Gastrocnemius medialis (tissue), 4 donors: ENCODE measurements around the gene ATE1. TPM values are rescaled to one million over a fixed set of nuclear protein-coding genes. Genes with fewer than 3 reads are reported as not detected.

Experiments used
- ATAC-seq, 2 donors: fragments of 150-250 bp; one replicate each; pipeline ENCODE4 v1.9.1; 2016
- DNase-seq, 2 donors: peaks; one replicate each; pipeline ENCODE4 v3.0.0-alpha.2; 2019
- H3K27ac ChIP-seq, 4 donors: fragments of 200-600 bp; sonication (generic); 1 replicate in 1 of 4; 2 replicates in 3 of 4; pipeline ENCODE4 v1.5.1; 2016 to 2018; ENCODE audit warnings: mild to moderate bottlenecking in 2 of 4, moderate library complexity in 1 of 4
- H3K27me3 ChIP-seq, 3 donors: fragments of 200-600 bp; sonication (generic) in 2 of 3; 1 replicate in 1 of 3; 2 replicates in 2 of 3; pipeline versions ENCODE4 v1.5.1 to v1.6.0; 2016 to 2019; ENCODE audit warnings: mild to moderate bottlenecking in 1 of 3, moderate library complexity in 1 of 3
- H3K36me3 ChIP-seq, 2 donors: fragments of 200-600 bp; sonication (generic) in 1 of 2; one replicate each; pipeline ENCODE4 v1.5.1; 2017 to 2018
- H3K4me1 ChIP-seq, 2 donors: fragments of 200-600 bp; sonication (generic) in 1 of 2; one replicate each; pipeline ENCODE4 v1.5.1; 2016 to 2017; ENCODE audit warnings: mild to moderate bottlenecking in 2 of 2
- H3K4me3 ChIP-seq, 4 donors: fragments of 200-600 bp; sonication (generic) in 3 of 4; 1 replicate in 1 of 4; 2 replicates in 3 of 4; pipeline ENCODE4 v1.5.1; 2016 to 2019; ENCODE audit warnings: mild to moderate bottlenecking in 2 of 4
- H3K9me3 ChIP-seq, 3 donors: fragments of 200-600 bp; sonication (generic) in 2 of 3; 1 replicate in 1 of 3; 2 replicates in 2 of 3; pipeline ENCODE4 v1.5.1; 2016 to 2019
- POLR2A ChIP-seq, 2 donors: fragments of 450-650 bp; IDR thresholded peaks; one replicate each; pipeline ENCODE4 v1.6.1; 2017; ENCODE audit warnings: antibody characterized with exemption in 2 of 2, mild to moderate bottlenecking in 2 of 2, moderate library complexity in 2 of 2
- in situ Hi-C, 4 donors: fragments of 200-750 bp; cut with MboI; loops; one replicate each; pipeline versions ENCODE4 v1.15.0 to v1.8.0; 2017; ENCODE audit warnings: low sequenced_read_pairs in 4 of 4
- intact Hi-C: fragments of 100-400 bp; cut with DNase I; formaldehyde crosslinking; loops from one replicate; pipeline ENCODE4 v1.15.1; 2023; ENCODE audit warnings: low total_unique reads
- total RNA-seq, 4 donors: library from RNA; depleted of rRNA; stranded (reverse); fragments of >200 nt; gene quantifications; one replicate each; pipeline versions ENCODE4 v1.1.0 to v1.2.3, GENCODE V29; 2016
- TF ChIP-seq, protein P1 (sequence below), 5 experiments: fragments of 450-650 bp in 3 of 5; fragments of 200-600 bp in 2 of 5; sonication (generic) in 2 of 5; IDR thresholded peaks in 4 of 5; conservative IDR thresholded peaks in 1 of 5; 1 replicate in 4 of 5; 2 replicates in 1 of 5; pipeline ENCODE4 v1.5.1; 2016 to 2019; ENCODE audit warnings: antibody characterized with exemption in 5 of 5, mild to moderate bottlenecking in 3 of 5, moderate library complexity in 3 of 5

Gene ATE1
- total RNA-seq, 4 donors from 2014 or later = 34.3 to 57.6 (median 39.4) TPM

DNA sequence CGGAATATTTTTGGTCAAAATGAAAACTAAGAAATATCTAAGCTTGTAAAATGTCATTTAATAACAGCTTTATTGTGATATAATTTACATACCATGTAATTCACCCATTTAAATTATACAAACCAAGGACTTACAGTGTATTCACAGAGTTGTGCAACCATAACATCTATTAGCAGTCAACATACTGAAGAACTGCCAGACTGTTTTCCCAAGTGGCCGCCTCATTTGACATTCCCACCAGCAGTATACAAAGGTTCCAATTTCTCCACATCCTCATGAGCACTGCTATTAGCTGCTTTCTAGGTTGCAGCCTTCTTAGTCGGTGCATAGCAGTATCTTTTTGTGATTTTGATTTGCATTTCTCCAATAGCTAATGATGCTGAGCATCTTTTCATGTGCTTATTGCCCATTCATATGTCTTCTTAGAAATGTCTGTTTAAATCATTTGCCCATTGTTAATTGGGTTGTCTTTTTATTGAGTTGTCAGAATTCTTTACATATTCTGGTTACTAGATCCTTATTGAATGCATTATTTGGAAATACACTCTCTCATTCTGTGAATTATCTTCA lies 176.6 kb downstream of the ATE1 start:
- in situ Hi-C loops = no loop called here
- no peak overlapping the region for H3K4me3 ChIP-seq
- intact Hi-C loops = no loop called here

DNA sequence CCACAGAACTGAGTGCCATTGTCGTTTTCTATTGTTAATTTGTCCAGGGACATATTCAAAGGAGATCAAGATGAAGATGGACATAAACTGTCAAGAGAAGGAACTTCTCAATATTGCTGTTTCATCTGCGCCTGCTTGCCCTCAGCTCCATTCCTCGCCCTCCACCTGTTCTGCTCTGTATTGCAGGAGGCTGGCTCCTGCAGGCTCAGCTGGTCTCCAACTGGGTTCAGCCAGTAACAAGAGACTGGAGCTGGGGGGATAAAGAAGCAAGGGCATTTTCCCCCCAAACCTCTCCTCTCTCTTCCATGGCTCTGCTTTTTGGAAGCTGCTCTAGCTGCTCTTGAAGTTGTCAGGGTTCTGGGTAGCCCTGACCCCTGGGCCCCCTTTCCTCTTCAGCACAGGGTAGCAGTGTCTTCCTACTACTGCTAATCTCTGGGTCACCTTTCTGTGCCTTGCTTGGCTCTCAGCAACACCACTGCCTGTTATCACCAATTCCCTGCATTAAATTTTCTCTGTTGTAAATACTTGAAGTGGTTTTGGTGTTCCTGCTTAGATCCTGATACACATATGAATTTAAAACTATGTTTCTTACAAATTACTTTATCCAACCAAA lies 180.6 kb downstream of the ATE1 start:
- Histone ChIP-seq H3K36me3 (peaks cover 0 to 6% of the 10 kb centered on the region in 2 donors), H3K27me3 (no peaks in the 10 kb centered on the region), H3K27ac (no peak overlapping the region), H3K4me3 (no peak overlapping the region), H3K9me3 (no peaks in the 10 kb centered on the region), H3K4me1 (no peaks in the 10 kb centered on the region)
- TF ChIP-seq, protein P1, sequence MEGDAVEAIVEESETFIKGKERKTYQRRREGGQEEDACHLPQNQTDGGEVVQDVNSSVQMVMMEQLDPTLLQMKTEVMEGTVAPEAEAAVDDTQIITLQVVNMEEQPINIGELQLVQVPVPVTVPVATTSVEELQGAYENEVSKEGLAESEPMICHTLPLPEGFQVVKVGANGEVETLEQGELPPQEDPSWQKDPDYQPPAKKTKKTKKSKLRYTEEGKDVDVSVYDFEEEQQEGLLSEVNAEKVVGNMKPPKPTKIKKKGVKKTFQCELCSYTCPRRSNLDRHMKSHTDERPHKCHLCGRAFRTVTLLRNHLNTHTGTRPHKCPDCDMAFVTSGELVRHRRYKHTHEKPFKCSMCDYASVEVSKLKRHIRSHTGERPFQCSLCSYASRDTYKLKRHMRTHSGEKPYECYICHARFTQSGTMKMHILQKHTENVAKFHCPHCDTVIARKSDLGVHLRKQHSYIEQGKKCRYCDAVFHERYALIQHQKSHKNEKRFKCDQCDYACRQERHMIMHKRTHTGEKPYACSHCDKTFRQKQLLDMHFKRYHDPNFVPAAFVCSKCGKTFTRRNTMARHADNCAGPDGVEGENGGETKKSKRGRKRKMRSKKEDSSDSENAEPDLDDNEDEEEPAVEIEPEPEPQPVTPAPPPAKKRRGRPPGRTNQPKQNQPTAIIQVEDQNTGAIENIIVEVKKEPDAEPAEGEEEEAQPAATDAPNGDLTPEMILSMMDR (IDR thresholded peaks at IDR 0.05 in 4 of 5, conservative IDR thresholded peaks at IDR 0.05 in 1 of 5) = no peak
- TF ChIP-seq POLR2A (IDR thresholded peaks at IDR 0.05) = no peak
- in situ Hi-C loops (loop anchor here in 2 of 4 donors (25.0 kb wide), 1 partner anchor 810 kb away; no protein-coding TSS in a partner anchor), intact Hi-C loops (no loop called here)
- DNase-seq = no peak
- no peak for ATAC-seq

More for the DNA sequence above, 176.6 kb downstream of the ATE1 start:
- no peaks in the 10 kb centered on the region for H3K36me3 ChIP-seq
- TF ChIP-seq, protein P1 (IDR thresholded peaks at IDR 0.05 in 4 of 5, conservative IDR thresholded peaks at IDR 0.05 in 1 of 5) = no peak
- TF ChIP-seq POLR2A (IDR thresholded peaks at IDR 0.05) = no peak
- DNase-seq = no peak
- peaks cover 7 to 15% of the 10 kb centered on the region in 2 donors for H3K4me1 ChIP-seq
- no peak for ATAC-seq
- no peaks in the 10 kb centered on the region for H3K9me3 ChIP-seq
- H3K27me3 ChIP-seq = no peaks in the 10 kb centered on the region
- no peak overlapping the region for H3K27ac ChIP-seq

DNA sequence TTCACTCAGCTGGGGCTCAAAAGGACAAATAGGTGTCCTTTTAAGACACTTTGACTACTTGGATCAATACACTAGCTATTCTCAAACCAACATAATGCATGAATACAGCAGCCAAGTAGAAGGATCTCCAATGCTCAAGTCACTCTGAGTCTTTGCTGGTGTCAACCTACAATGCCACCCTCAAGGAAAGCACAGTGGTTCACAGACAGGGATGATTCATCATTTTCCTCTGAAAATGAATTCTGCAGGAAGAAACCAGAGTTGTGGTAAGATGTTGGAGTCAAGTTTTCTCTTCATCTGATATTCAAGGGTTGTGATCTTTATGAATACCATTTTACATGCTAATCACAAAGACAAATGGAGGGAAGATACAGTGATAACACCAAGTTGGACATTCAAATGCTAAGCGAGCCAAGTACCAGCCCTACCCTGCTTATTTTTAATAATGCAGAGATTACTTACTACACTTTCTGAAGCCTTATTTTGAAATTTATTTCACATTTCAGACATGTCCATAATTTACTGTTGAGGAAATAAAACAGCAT lies 186.5 kb downstream of the ATE1 start:
- Histone ChIP-seq H3K4me3 (no peak overlapping the region), H3K27ac (no peak overlapping the region), H3K36me3 (peaks cover 0 to 18% of the 10 kb centered on the region in 2 donors), H3K4me1 (no peaks in the 10 kb centered on the region), H3K27me3 (no peaks in the 10 kb centered on the region), H3K9me3 (no peaks in the 10 kb centered on the region)
- in situ Hi-C loops = loop anchor here in 2 of 4 donors (25.0 kb wide), 1 partner anchor 804 kb away; no protein-coding TSS in a partner anchor
- ATAC-seq (no peak), DNase-seq (no peak)
- intact Hi-C loops = no loop called here
- no peak for TF ChIP-seq POLR2A (IDR thresholded peaks at IDR 0.05)
- TF ChIP-seq, protein P1 (IDR thresholded peaks at IDR 0.05 in 4 of 5, conservative IDR thresholded peaks at IDR 0.05 in 1 of 5) = no peak

DNA sequence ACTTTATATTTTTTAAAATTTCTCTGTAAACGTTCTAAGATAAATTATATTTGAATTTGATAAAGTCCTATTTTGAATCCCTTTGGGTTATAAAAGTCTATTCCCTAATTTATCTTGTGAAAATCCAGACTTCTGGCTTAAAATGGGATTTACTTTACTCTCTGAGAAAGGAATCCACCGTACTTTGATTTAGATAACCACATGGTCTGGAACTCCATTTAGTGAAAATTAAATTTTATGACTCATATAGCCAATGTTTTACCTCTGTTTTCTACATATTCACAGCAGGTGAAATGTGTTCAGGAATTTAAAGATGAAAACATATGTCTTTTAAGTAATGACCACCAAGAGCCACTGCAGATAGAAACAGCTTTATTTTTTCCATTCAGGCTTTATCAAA lies 187.8 kb downstream of the ATE1 start:
- Histone ChIP-seq H3K36me3 (peaks cover 0 to 18% of the 10 kb centered on the region in 2 donors), H3K4me1 (no peaks in the 10 kb centered on the region), H3K4me3 (no peak overlapping the region), H3K27me3 (no peaks in the 10 kb centered on the region), H3K27ac (no peak overlapping the region), H3K9me3 (no peaks in the 10 kb centered on the region)
- ATAC-seq (no peak), DNase-seq (no peak)
- TF ChIP-seq, protein P1 (IDR thresholded peaks at IDR 0.05 in 4 of 5, conservative IDR thresholded peaks at IDR 0.05 in 1 of 5) = no peak
- TF ChIP-seq POLR2A (IDR thresholded peaks at IDR 0.05) = no peak
- intact Hi-C loops = no loop called here
- in situ Hi-C loops = loop anchor here in 2 of 4 donors (25.0 kb wide), 1 partner anchor 803 kb away; no protein-coding TSS in a partner anchor
